ENCODE data around the gene TRMO.
"Not testable (repeated sequence)": the region's sequence is repeated elsewhere in the genome, so short reads cannot be mapped to it uniquely, and the experiment has no call there.

Gene TRMO

GRCh38 chr9:97963232-97963631 is 40.9 kb upstream of the TRMO start:
- no peaks in the 10 kb centered on the region for H3K9me3 Mint-ChIP-seq
- peaks cover 27% of the 10 kb centered on the region for H3K27me3 Mint-ChIP-seq (ENCODE audit: low read depth)
- H3K4me3 Mint-ChIP-seq = no peak overlapping the region
- H3K27ac Mint-ChIP-seq = no peak overlapping the region
- no peaks in the 10 kb centered on the region for H3K4me1 Mint-ChIP-seq
- H3K36me3 Mint-ChIP-seq (ENCODE audit: low read depth) = no peaks in the 10 kb centered on the region
- no peak for TF ChIP-seq CTCF (IDR thresholded peaks at IDR 0.05; ENCODE audit: unreplicated experiment in 3 of 3)

- Mint-ChIP-seq H3K27ac (no peak overlapping the region), H3K27me3 (ENCODE audit: low read depth) (peaks cover 21% of the 10 kb centered on the region), H3K9me3 (no peaks in the 10 kb centered on the region), H3K4me1 (no peaks in the 10 kb centered on the region), H3K36me3 (ENCODE audit: low read depth) (no peaks in the 10 kb centered on the region), H3K4me3 (no peak overlapping the region)
- no peak for TF ChIP-seq CTCF (IDR thresholded peaks at IDR 0.05; ENCODE audit: unreplicated experiment in 3 of 3)
Measured at GRCh38 chr9:97962575-97962974, 40.3 kb upstream of the TRMO start.

GRCh38 chr9:97962136-97962535 is 39.8 kb upstream of the TRMO start:
- Mint-ChIP-seq H3K9me3 (no peaks in the 10 kb centered on the region), H3K4me1 (no peaks in the 10 kb centered on the region), H3K4me3 (no peak overlapping the region), H3K27me3 (ENCODE audit: low read depth) (peaks cover 20% of the 10 kb centered on the region), H3K36me3 (ENCODE audit: low read depth) (no peaks in the 10 kb centered on the region), H3K27ac (no peak overlapping the region)
- no peak for TF ChIP-seq CTCF (IDR thresholded peaks at IDR 0.05; ENCODE audit: unreplicated experiment in 3 of 3)

- Mint-ChIP-seq H3K4me1 (no peaks in the 10 kb centered on the region), H3K36me3 (ENCODE audit: low read depth) (no peaks in the 10 kb centered on the region)
Measured at GRCh38 chr9:97961361-97961760, 39.1 kb upstream of the TRMO start.

GRCh38 chr9:97960678-97961328 is 38.5 kb upstream of the TRMO start:
- not testable (repeated sequence) for H3K4me1 Mint-ChIP-seq; H3K9me3 Mint-ChIP-seq; H3K27ac Mint-ChIP-seq; H3K36me3 Mint-ChIP-seq (ENCODE audit: low read depth); H3K4me3 Mint-ChIP-seq
- peaks cover 20% of the 10 kb centered on the region for H3K27me3 Mint-ChIP-seq (ENCODE audit: low read depth)

More at GRCh38 chr9:97961361-97961760, 39.1 kb upstream of the TRMO start:
- H3K27ac Mint-ChIP-seq = no peak overlapping the region
- peaks cover 20% of the 10 kb centered on the region for H3K27me3 Mint-ChIP-seq (ENCODE audit: low read depth)
- H3K4me3 Mint-ChIP-seq = no peak overlapping the region
- no peaks in the 10 kb centered on the region for H3K9me3 Mint-ChIP-seq
- TF ChIP-seq CTCF (IDR thresholded peaks at IDR 0.05; ENCODE audit: unreplicated experiment in 3 of 3) = no peak

- no peaks in the 10 kb centered on the region for H3K4me1 Mint-ChIP-seq
- H3K4me3 Mint-ChIP-seq = no peak overlapping the region
- H3K27me3 Mint-ChIP-seq (ENCODE audit: low read depth) = peaks cover 22% of the 10 kb centered on the region
- H3K27ac Mint-ChIP-seq = no peak overlapping the region
- no peaks in the 10 kb centered on the region for H3K9me3 Mint-ChIP-seq
- H3K36me3 Mint-ChIP-seq (ENCODE audit: low read depth) = no peaks in the 10 kb centered on the region
- TF ChIP-seq CTCF (IDR thresholded peaks at IDR 0.05; ENCODE audit: unreplicated experiment in 3 of 3) = no peak
Measured at GRCh38 chr9:97959585-97959984, 37.3 kb upstream of the TRMO start.
